AG04449 (cell line): ENCODE measurements around the gene MDC1.

Experiments used
- CTCF ChIA-PET: fragments of 350-600 bp; formaldehyde crosslinking; extraction: SDS; loops from one replicate; lab custom pipeline; 2021; ENCODE audit warnings: antibody characterized with exemption; lab: Yijun Ruan, JAX
- POLR2A ChIA-PET: fragments of 400-600, 350-600 bp; formaldehyde crosslinking; extraction: SDS; loops from one replicate; lab custom pipeline; 2020; ENCODE audit warnings: antibody characterized with exemption, inconsistent platforms; lab: Yijun Ruan, JAX
- DNase-seq: peaks from one replicate; pipeline ENCODE4 v3.0.0-alpha.2; 2010; ENCODE audit warnings: low read depth, low spot score
- H3K4me3 ChIP-seq: 2 replicates; pipeline ENCODE4 v1.5.1; 2011; ENCODE audit warnings: low read depth, mild to moderate bottlenecking, control low read depth, low read length
- TF ChIP-seq, protein P1 (sequence below): IDR thresholded peaks from one replicate; pipeline ENCODE4 v1.5.1; 2011; ENCODE audit warnings: mild to moderate bottlenecking, moderate library complexity, low read length, control low read depth, inconsistent platforms; ENCODE audit not compliant: insufficient read depth; ENCODE audit errors: missing control alignments

The MDC1 gene

GRCh38 chr6:30687659-30688431 is 29.2 kb downstream of the MDC1 start:
- peak overlapping the region; percentile 89 for H3K4me3 ChIP-seq
- no peak for DNase-seq
- TF ChIP-seq, protein P1, sequence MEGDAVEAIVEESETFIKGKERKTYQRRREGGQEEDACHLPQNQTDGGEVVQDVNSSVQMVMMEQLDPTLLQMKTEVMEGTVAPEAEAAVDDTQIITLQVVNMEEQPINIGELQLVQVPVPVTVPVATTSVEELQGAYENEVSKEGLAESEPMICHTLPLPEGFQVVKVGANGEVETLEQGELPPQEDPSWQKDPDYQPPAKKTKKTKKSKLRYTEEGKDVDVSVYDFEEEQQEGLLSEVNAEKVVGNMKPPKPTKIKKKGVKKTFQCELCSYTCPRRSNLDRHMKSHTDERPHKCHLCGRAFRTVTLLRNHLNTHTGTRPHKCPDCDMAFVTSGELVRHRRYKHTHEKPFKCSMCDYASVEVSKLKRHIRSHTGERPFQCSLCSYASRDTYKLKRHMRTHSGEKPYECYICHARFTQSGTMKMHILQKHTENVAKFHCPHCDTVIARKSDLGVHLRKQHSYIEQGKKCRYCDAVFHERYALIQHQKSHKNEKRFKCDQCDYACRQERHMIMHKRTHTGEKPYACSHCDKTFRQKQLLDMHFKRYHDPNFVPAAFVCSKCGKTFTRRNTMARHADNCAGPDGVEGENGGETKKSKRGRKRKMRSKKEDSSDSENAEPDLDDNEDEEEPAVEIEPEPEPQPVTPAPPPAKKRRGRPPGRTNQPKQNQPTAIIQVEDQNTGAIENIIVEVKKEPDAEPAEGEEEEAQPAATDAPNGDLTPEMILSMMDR: peak; percentile 33
- ChIA-PET CTCF (interaction anchor here (1.0 to 3.4 kb wide), 10 partner anchors 10 to 43 kb away, joined by 3 to 31 read pairs (median 6); partner anchors contain the start of genes DHX16, MDC1 and TUBB), POLR2A (interaction anchor here (0.8 to 2.0 kb wide), 9 partner anchors 10 to 75 kb away, joined by 3 to 16 read pairs (median 4); partner anchors contain the start of gene MDC1)

GRCh38 chr6:30686908-30687658 is 30.0 kb downstream of the MDC1 start:
- TF ChIP-seq, protein P1: no peak
- ChIA-PET CTCF (interaction anchor here (1.0 to 3.4 kb wide), 8 partner anchors 9 to 35 kb away, joined by 3 to 31 read pairs (median 8); partner anchors contain the start of genes DHX16 and MDC1), POLR2A (interaction anchor here (0.8 to 2.0 kb wide), 8 partner anchors 10 to 74 kb away, joined by 3 to 16 read pairs (median 4); partner anchors contain the start of gene MDC1)
- peak; percentile 69 for DNase-seq
- H3K4me3 ChIP-seq: peak overlapping the region; percentile 89

- no peak for DNase-seq
- TF ChIP-seq, protein P1: no peak
- CTCF ChIA-PET: interaction anchor here (0.8 to 17.5 kb wide), 4 partner anchors 14 to 196 kb away, joined by 3 to 504 read pairs (median 7); partner anchors contain the start of genes DHX16, MDC1 and TUBB
- H3K4me3 ChIP-seq: peak within 1 kb of the TSS; percentile 89
- POLR2A ChIA-PET: interaction anchor here (2.5 kb wide), 1 partner anchor 36 kb away, joined by 15 read pairs; no protein-coding TSS in a partner anchor
These were observed 30.8 kb downstream of the MDC1 start, which contains the start of gene PPP1R18 for GRCh38 chr6:30686009-30686907. Gene PPP1R18 (minus strand): TSS chr6:30686645. CDS start chr6:30686018, 627 bp downstream.

DNA sequence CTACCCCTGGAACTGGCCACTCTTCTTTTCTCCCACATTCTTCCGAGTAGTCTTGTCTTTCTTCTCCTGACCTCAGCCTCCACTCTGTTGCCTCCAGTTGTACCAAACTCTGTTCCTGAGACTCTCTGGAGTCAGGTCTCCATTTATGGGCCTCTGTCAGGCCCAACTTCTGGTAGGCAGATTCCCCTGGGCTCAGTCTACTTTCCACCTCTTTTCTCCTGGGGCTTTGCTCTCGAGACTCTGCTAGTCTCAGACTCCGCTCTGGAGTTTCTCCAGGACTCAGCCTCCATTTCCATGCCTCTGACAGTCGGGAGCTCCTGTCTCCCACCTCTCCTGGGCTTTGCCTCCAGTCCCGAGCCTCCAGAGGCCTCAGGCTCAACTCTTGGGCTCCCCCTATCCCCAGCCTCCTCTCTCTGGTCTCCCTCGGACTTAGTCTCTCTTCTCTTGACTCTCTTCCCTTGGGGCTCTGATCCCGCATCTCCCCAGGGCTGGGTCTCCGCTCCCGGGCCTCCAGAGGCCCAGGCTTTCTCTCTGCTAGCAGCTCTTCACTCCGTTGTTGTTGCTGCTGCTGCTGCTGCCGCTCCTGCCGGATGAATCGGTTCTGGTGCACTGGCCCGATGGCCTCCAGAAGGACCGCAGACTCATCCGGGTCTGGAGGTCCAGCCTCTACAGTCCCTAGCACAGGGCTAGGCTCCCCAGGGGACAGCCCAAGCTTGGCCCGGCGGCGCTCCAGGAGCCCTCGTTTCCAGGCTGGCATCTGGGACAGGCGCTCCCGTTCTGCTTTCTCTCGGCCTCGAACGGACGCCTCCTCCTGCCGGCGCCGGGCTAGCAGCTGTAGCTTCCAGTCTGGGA is 31.7 kb downstream of the MDC1 start:
- peak overlapping the region; percentile 89 for H3K4me3 ChIP-seq
- ChIA-PET CTCF (interaction anchor here (0.8 to 17.5 kb wide), 8 partner anchors 9 to 401 kb away, joined by 3 to 504 read pairs (median 4); partner anchors contain the start of genes DHX16, MDC1 and TUBB), POLR2A (interaction anchor here (1.2 to 2.5 kb wide), 3 partner anchors 12 to 37 kb away, joined by 4 to 15 read pairs (median 5); partner anchors contain the start of genes DHX16 and MDC1)
- TF ChIP-seq, protein P1: peak; percentile 26
- no peak for DNase-seq
